CD4-positive, alpha-beta T cell treated with Interleukin-21 for 1 hour (primary cell): ENCODE results near the gene PDE4C.

Experiments
- DNase-seq: peaks from one replicate; pipeline ENCODE4 v3.0.0-alpha.2; 2020

The PDE4C gene

DNA sequence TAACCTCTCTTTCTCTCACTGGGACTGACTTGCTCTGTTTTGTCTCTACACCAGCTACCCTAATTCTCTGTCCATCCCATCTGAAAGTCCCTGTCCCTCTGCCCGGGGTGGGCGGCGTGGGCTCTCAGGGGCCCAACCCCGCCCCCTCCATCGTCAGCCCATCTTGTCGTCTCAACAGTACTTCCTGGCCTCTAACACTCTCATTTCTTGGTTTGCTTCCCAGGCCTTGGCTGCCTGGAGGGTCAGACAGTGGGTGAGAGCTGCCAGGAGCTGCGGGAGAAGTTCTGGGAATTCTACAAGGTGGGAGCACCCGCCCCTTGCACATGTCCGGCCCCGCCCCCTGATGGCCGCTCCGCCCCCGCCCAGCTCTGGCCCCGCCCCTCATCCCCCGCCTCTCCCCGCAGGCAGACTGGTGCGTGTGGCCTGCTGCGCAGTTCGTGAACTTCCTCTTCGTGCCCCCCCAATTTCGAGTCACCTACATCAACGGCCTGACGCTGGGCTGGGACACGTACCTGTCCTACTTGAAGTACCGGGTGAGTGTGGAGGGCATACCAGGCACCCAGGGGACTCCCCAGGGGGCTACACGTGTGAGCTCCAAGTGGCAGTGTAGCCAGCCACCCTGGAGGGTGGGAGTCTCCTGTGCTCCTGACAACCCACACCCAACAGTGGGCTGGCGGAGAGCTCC, 31.5 kb downstream of the PDE4C start:
- DNase-seq = peak; percentile 43

- DNase-seq = no peak
These were observed 32.1 kb downstream of the PDE4C start for GRCh38 chr19:18194181-18194530.

GRCh38 chr19:18193388-18194180, 32.7 kb downstream of the PDE4C start:
- DNase-seq = no peak

DNA sequence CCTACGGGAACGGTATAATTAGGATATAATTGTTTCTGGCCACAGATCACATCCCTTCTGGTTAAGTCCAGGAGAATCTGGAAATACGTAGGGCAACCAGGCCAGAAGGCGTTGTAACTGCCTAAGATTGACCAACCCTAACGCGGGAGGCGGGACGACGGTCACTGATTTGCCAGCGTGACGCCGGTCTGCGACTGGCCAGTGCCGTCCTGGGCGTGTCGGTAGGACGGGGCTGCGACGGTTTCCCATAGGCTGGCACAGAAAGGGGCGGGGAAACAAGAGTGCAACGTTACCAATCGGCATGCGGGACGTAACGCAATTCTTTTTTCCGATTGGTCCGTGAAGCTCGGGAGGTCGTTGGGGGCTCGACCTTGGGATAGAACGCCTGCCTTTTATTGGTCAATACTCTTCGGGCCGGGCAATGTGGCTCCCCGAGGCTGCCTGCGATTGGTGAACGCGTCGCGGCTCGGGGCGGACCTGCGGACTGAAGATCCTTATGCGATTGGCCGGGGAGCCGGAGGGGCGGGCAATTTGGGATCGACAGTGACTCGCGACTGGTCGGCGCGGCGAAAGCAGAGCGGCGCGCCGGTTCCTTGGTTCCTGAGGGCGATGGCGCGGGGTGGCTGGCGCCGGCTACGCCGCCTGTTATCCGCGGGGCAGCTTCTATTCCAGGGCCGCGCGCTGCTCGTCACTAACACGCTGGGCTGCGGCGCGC, 33.4 kb downstream of the PDE4C start, which contains the start of gene MPV17L2:
TSS of gene MPV17L2 (plus strand) at position 546 of the 715 bp plus-strand sequence. CDS start at position 610, 64 bp downstream.
- peak; percentile 100 for DNase-seq

DNA sequence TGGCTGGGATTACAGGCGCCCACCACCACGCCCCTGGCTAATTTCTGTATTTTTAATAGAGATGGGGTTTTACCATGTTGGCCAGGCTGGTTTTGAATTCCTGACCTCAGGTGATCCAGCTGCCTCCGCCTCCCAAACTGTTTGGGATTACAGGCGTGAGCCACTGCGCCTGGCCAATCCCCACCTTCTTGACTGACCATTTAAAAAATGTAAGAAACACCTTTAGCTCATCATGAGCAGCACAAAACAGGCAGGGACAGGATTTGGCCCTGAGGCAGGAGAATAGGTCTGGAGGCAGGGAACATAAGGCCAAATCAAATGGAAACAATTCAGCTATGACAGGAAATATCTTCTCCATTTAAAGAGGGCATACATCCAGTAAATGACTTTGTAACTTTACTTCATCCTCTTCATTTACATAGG, 34.6 kb downstream of the PDE4C start:
- DNase-seq = no peak

GRCh38 chr19:18190278-18190677, 36.0 kb downstream of the PDE4C start:
- no peak for DNase-seq

- DNase-seq = no peak
These were observed 40.7 kb downstream of the PDE4C start for GRCh38 chr19:18185538-18185937.

- DNase-seq = no peak
These were observed 42.7 kb downstream of the PDE4C start for GRCh38 chr19:18183529-18183928.

DNA sequence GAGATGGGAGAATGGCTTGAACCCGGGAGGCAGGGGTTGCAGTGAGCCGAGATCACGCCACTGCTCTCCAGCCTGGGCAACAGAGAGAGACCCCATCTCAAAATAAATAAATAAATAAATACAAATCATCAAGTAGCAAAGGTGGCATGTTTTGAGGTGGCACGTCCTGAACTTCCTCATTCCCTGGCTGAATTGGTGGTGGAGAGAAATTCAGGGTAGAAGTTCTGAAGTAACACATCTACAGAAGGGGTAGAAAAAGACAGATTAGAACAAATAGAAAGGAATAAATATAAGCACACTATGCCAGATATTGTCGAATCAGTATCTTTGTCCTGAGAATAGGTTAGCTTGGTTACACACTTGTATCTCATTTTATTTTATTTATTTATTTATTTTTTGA, 46.3 kb downstream of the PDE4C start:
- no peak for DNase-seq

DNA sequence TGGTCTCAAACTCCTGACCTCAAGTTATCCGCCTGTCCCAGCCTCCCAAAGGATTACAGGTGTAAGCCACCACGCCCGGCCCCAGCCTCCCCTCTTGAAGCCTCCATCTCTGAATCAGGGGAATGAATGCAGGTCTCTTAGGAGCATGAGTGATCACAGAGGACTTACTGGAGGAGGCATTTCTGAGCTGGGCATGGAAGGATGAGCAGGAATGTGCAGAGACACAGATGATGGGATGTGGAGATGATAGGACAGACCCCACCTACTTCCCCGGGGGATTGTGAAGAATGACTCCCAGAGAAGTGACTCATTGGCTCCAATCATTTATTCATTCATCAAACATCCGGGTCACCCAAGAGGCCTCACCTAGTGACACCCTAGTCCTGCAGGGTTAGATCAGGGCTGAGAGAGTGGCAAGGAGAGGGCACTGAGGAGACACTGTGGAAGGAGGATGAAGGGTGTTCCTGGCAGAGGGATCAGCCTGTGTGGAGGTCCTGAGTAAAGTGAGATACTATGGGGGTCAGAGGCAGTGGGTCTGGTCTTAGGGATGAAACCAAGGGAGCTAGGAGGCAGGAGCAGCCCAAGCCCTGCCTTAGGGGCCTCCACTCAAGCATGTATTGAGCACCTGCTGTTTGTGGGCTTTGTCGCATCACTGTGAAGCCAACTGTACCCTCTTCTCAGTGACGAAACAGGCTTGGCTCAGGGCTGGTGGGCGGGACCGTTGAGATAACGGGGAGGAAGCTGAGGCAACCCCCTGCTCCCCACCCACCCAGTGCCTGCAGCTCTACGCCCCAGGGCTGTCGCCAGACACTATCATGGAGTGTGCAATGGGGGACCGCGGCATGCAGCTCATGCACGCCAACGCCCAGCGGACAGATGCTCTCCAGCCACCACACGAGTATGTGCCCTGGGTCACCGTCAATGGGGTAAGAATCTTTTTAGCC, 49.6 kb downstream of the PDE4C start:
- DNase-seq = no peak

GRCh38 chr19:18174983-18175382, 51.3 kb downstream of the PDE4C start:
- no peak for DNase-seq
